IPS-20b (cell line): ENCODE results near the gene ALDH1L2.

Source experiments
- H3K27ac ChIP-seq: one replicate; pipeline ENCODE4 v1.5.1; 2013; ENCODE audit warnings: low read length
- H3K27me3 ChIP-seq: 2 replicates; pipeline ENCODE4 v1.6.1; 2013; ENCODE audit warnings: mild to moderate bottlenecking, low read length, inconsistent platforms; ENCODE audit not compliant: insufficient read depth
- H3K36me3 ChIP-seq: 2 replicates; pipeline ENCODE4 v1.6.1; 2013; ENCODE audit warnings: low read depth, mild to moderate bottlenecking, inconsistent platforms, low read length, moderate library complexity; ENCODE audit not compliant: insufficient read depth
- H3K4me1 ChIP-seq: 2 replicates; pipeline ENCODE4 v1.6.1; 2013; ENCODE audit warnings: mild to moderate bottlenecking, control low read depth, inconsistent platforms, low read length, moderate library complexity; ENCODE audit not compliant: insufficient read depth
- H3K4me3 ChIP-seq: 2 replicates; pipeline ENCODE4 v1.5.1; 2013; ENCODE audit warnings: mild to moderate bottlenecking, low read length, inconsistent platforms
- H3K9ac ChIP-seq: 2 replicates; pipeline ENCODE4 v1.6.1; 2013; ENCODE audit warnings: low read depth, mild to moderate bottlenecking, inconsistent platforms, low read length, moderate library complexity
- H3K9me3 ChIP-seq: 2 replicates; pipeline ENCODE4 v1.6.1; 2013; ENCODE audit warnings: mild to moderate bottlenecking, low read depth, low read length, inconsistent platforms; ENCODE audit not compliant: insufficient read depth

Gene ALDH1L2

DNA sequence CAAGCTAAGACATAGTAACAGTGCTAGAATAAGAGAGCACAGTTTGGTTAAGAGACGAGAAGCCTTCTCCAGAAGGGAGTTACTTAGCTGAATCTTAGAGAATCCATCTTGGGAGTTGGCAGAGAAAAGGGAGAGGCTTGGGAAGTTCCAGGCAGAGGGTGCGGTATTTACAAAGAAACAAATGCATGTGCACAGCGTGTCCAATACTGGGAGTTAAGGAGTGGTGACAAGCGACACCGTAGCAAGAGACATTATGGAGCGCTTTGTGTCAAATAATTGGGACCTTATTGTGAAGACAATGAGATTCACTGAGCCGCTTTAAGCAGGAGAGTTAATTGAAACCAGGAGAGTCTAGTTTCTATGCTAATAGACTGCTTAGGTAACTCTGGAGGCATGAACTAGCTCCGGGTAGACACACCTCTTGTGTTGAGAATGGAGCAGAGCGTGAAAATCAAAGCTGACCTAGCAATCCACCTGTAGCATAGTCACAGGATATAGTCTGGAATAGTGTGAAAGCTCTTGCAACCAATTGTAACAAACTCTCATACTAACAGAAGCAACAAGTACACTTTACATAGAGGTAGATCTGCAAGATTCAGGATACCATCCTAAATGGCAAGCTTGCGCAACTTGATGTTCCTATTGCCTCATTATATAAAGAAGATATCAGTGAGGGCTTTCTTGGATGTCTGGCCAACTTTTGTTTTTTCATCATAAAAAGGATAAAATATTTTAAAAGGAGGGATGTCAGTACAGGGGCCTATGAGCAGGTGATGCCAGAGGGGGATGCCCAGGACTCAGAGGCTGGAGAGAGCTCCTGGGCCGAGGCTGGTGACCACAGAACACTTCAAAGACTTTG is 5.3 kb downstream of the ALDH1L2 start:
- Histone ChIP-seq H3K27me3 (peaks cover 20% of the 10 kb centered on the region), H3K9me3 (no peaks in the 10 kb centered on the region), H3K4me3 (no peak overlapping the region), H3K9ac (no peak overlapping the region), H3K27ac (no peak overlapping the region), H3K4me1 (peaks cover 10% of the 10 kb centered on the region; the same call in 1 of the 2 replicates), H3K36me3 (no peaks in the 10 kb centered on the region)

DNA sequence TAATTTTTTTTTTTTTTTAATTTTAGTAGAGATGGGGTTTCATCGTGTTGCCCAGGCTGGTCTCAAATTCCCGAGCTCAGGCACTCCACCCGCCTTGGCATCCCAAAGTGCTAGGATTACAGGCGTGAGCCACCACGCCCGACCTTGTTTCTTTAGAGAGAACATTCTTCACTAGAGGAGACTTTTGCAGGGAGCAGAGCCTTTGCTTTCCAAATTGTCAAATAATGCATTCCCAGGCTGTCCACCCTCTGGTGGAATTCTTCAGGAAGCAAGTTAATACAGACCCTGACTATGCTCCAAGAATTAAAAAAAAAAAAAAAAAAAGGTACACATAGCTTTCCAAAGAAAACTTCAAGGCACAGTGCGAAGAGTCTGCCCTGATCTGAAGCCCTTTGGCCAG is 6.8 kb downstream of the ALDH1L2 start:
- no peak overlapping the region for H3K9ac ChIP-seq
- no peaks in the 10 kb centered on the region for H3K4me1 ChIP-seq
- H3K9me3 ChIP-seq, result no peaks in the 10 kb centered on the region
- H3K27ac ChIP-seq, result no peak overlapping the region
- no peaks in the 10 kb centered on the region for H3K36me3 ChIP-seq
- H3K27me3 ChIP-seq, result peaks cover 5% of the 10 kb centered on the region
- no peak overlapping the region for H3K4me3 ChIP-seq

GRCh38 chr12:105076913-105077312 is 7.3 kb downstream of the ALDH1L2 start:
- Histone ChIP-seq H3K4me1 (no peaks in the 10 kb centered on the region), H3K4me3 (no peak overlapping the region), H3K36me3 (no peaks in the 10 kb centered on the region), H3K9me3 (no peaks in the 10 kb centered on the region), H3K27me3 (no peaks in the 10 kb centered on the region), H3K27ac (no peak overlapping the region), H3K9ac (no peak overlapping the region)

DNA sequence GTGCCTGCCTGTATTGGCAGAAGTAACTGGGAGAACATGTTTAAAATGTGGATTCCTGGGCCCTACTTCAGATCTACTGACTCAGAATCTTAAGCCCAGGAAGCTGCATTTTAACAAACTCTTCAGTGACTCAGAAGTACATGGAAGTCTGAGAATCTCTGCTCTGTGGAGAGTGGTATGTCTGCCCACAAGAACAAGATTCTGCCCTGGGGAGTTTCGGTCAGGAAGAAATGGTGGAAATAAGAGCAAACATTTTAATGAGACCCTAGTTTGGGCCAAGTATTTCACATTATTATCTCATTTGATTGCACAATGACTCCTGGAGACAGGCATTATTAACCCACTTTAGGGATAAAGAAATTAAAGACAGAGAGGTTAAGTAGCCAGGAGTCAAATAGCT is 8.2 kb downstream of the ALDH1L2 start:
- Histone ChIP-seq H3K27ac (no peak overlapping the region), H3K36me3 (no peaks in the 10 kb centered on the region), H3K9ac (no peak overlapping the region), H3K27me3 (no peaks in the 10 kb centered on the region), H3K4me3 (no peak overlapping the region), H3K4me1 (no peaks in the 10 kb centered on the region), H3K9me3 (no peaks in the 10 kb centered on the region)

GRCh38 chr12:105072888-105073488 is 11.3 kb downstream of the ALDH1L2 start:
- Histone ChIP-seq H3K4me1 (no peaks in the 10 kb centered on the region), H3K27me3 (no peaks in the 10 kb centered on the region), H3K9ac (no peak overlapping the region), H3K4me3 (no peak overlapping the region), H3K36me3 (no peaks in the 10 kb centered on the region), H3K9me3 (no peaks in the 10 kb centered on the region), H3K27ac (no peak overlapping the region)

GRCh38 chr12:105071981-105072380 is 12.3 kb downstream of the ALDH1L2 start:
- Histone ChIP-seq H3K4me1 (no peaks in the 10 kb centered on the region), H3K27me3 (no peaks in the 10 kb centered on the region)

DNA sequence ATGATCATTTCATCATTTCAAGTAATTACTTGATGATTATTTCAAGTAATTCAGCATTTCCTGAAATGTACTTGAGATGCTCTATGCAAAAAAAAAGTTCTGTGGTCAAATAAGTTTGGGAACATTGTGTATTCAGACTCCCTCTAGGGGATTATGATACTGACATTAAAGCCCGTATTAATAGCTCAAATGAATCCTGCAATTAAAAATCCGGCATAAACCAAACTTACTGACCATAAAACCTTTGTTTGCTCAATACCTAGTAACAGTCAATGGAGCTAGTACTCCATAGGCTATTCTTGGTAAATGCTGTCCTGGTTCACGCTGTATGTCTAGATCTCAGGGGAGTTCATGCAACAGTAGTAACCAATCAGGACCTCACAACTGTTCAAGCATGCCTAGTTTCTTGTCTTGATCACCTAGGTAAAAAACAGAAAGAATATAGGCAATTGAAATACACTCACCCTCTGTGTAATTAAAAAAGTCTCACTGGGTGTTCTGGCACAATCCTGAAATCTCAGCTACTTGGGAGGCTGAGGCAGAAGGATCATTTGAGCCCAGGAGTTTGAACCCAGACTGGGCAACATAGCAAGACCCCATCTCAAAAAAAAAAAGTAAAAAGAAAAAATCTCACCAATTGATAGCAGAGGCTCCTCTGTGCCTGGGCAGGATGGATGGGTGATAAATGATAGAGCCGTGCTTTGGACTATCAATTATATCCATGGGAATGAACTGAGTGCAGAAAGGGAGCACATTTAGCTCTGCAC is 14.1 kb downstream of the ALDH1L2 start:
- no peaks in the 10 kb centered on the region for H3K27me3 ChIP-seq
- no peak overlapping the region for H3K27ac ChIP-seq
- no peaks in the 10 kb centered on the region for H3K4me1 ChIP-seq
- no peak overlapping the region for H3K4me3 ChIP-seq
- H3K36me3 ChIP-seq, result no peaks in the 10 kb centered on the region
- H3K9me3 ChIP-seq, result no peaks in the 10 kb centered on the region
- H3K9ac ChIP-seq, result no peak overlapping the region

More at GRCh38 chr12:105071981-105072380, 12.3 kb downstream of the ALDH1L2 start:
- no peak overlapping the region for H3K9ac ChIP-seq
- no peak overlapping the region for H3K4me3 ChIP-seq
- no peak overlapping the region for H3K27ac ChIP-seq
- no peaks in the 10 kb centered on the region for H3K36me3 ChIP-seq
- no peaks in the 10 kb centered on the region for H3K9me3 ChIP-seq

DNA sequence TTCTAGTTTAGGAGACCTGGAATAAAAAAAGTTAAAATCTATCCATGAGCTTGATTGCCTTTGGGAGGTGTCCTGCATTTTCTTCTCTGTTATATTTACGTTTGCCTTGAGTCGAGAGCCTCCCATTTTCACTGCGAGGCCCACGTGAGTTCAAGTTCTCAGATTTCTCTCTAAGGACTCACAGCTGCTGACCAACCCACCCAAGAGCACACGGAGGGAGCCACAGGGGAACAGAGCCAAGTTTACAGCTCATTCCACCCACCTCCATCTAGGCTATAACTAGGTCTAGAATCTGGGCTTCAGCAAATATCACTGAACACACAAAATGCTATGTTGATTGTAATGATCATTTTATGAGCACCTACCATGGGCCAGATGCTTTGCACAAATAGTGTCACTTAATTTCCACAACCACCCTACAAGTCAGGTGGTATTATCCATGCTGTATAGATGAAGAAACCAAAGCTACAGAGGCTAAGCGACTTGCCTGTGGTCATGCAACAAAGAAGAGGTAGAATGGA is 16.7 kb downstream of the ALDH1L2 start:
- H3K4me1 ChIP-seq, result no peaks in the 10 kb centered on the region
- H3K9ac ChIP-seq, result no peak overlapping the region
- no peak overlapping the region for H3K27ac ChIP-seq
- no peaks in the 10 kb centered on the region for H3K9me3 ChIP-seq
- no peak overlapping the region for H3K4me3 ChIP-seq
- H3K27me3 ChIP-seq, result no peaks in the 10 kb centered on the region
- H3K36me3 ChIP-seq, result no peaks in the 10 kb centered on the region

DNA sequence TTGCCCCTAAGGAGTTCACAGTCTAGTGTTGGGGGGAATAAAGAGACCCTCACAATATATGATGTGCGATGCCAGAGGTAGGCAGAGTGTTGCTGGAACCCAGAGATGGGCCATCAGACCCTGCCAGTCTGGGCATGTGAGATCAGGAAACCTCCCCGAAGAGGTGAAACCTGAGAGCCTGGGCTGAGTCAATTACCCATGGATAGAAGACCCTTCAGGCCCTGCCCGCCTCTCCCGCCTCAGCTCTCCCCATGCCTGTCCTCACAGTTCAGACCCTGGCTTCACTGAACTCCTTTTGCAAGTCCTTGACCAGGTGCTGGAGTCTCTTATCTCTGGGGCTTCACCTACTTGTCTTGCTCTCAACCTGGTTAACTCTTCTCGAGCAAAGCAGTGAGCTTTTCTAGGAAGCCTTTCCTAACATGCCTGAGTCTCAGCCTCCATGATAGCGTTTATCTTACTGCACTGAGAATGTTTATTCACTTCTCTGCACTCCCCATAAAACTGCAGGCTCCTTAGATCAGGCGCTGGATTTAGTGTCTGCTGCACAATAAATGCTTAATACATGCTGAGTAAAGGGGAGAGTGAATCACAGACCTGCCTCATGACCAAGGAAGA is 19.6 kb downstream of the ALDH1L2 start:
- Histone ChIP-seq H3K9me3 (no peaks in the 10 kb centered on the region), H3K4me3 (no peak overlapping the region), H3K27ac (no peak overlapping the region), H3K36me3 (no peaks in the 10 kb centered on the region), H3K4me1 (no peaks in the 10 kb centered on the region), H3K27me3 (no peaks in the 10 kb centered on the region), H3K9ac (no peak overlapping the region)

DNA sequence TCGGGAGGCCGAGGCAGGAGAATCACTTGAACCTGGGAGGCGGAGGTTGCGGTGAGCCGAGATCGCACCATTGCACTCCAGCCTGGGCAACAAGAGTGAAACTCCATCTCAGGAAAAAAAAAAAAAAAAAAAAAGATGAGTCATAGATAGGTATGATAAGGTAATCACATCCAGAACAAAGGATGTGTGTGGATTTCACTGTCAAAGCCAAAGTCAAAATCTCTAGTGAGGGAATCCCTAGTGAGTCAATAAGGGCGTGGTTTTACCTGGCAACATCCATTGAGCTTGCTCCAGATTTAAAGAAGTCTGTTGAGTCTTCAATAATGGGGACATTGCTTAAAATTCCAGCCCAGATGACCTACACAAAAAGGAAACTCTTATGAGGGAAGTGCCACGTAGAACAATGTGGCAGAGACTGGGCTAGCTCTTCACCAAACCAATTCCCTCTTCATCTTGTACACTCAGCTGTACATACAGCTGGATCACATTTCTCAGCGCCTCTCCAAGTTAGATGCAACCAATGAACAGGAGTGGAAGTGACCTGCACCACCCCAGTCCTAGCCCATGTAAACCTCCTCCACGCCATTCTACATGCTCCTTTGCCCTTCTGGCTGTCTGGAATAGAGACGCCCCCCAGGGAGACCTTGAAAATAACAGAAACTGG is 23.4 kb downstream of the ALDH1L2 start:
- Histone ChIP-seq H3K4me1 (no peaks in the 10 kb centered on the region), H3K36me3 (peaks cover 12% of the 10 kb centered on the region; the same call in 1 of the 2 replicates), H3K27me3 (no peaks in the 10 kb centered on the region), H3K9ac (no peak overlapping the region), H3K4me3 (no peak overlapping the region), H3K9me3 (peaks cover 11% of the 10 kb centered on the region), H3K27ac (no peak overlapping the region)

DNA sequence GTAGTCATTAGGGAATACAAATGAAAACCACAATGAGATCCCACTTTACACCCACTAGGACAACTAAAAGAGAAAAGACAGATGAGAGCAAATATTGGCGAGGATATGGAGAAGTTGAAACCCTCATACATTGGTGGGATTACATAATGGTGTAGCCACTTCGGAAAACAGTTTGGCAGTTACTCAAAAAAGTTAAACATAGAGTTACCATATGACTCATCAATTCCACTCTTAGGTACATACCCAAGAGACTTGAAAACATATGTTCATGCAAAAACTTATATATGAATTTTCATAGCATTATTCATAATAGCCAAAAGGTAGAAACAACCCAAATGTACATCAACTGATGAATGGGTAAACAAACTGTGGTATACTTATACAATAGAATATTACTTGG is 27.1 kb downstream of the ALDH1L2 start:
- H3K9me3 ChIP-seq, result peaks cover 11% of the 10 kb centered on the region
- no peaks in the 10 kb centered on the region for H3K27me3 ChIP-seq
- no peaks in the 10 kb centered on the region for H3K4me1 ChIP-seq
- H3K9ac ChIP-seq, result no peak overlapping the region
- H3K36me3 ChIP-seq, result peaks cover 12% of the 10 kb centered on the region
- H3K4me3 ChIP-seq, result no peak overlapping the region
- H3K27ac ChIP-seq, result no peak overlapping the region
